ENCODE results near the gene TBX6.
A peak's percentile ranks its signal among the peaks of the same experiment; 100 is the strongest.

The TBX6 gene

DNA sequence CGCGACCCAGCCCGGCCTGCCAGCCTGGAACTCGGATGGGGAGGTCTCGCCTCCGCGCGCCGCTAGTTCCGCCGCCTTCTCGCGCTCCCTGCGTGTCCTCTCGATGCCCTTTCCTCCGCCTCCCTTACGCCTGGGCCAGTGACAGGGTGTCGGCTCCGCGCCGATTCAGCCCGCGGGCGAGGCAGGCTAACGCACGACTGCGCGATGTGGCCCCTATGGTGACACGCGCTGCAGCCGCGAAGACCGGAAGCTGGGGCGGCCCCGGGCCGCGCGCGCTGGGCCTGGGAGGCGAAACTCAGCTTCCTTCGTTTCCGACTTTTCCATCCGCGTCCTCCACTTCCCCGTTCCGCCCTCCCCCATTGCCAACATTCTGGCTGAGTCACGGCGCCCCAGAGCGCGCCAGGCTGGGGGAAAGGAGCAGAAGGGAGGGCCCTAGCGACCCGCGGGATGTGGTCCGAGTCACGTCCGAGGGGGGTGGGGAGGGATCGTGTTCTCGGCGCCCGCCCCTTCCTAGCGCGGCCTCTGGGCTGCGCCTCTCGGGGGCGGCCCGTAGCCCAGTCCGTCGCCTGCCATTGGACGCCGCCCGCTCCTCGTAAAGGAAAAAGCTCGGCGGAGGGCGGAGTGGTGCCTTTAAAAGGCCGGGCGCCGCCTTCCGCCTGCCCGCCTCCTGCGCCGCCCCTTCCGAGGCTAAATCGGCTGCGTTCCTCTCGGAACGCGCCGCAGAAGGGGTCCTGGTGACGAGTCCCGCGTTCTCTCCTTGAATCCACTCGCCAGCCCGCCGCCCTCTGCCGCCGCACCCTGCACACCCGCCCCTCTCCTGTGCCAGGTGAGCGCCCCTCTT lies 26.4 kb downstream of the TBX6 start, which contains the start of gene ALDOA:
Gene ALDOA (plus strand): TSS at position 659 of the 841 bp plus-strand sequence. CDS start 1,138 bp downstream, outside the sequence.
- Histone ChIP-seq H3K36me3 (ENCODE audit: insufficient read depth, low read length) (peaks cover 37% of the 10 kb centered on the region; the same call in 1 of the 2 replicates), H3K4me1 (ENCODE audit: control insufficient read depth, insufficient read depth, low read length, unreplicated experiment) (peaks cover 36% of the 10 kb centered on the region), H2AFZ (ENCODE audit: low read length, unreplicated experiment) (peak within 1 kb of the TSS; percentile 10), H3K4me3 (ENCODE audit: low read depth, low read length) (peak within 1 kb of the TSS; percentile 97), H3K79me2 (ENCODE audit: control insufficient read depth, insufficient read depth, low read length, unreplicated experiment) (peaks cover 52% of the 10 kb centered on the region), H3K27ac (ENCODE audit: low read depth, low read length) (peak within 1 kb of the TSS; percentile 93), H3K27me3 (ENCODE audit: insufficient read depth, low read length) (no peaks in the 10 kb centered on the region)

DNA sequence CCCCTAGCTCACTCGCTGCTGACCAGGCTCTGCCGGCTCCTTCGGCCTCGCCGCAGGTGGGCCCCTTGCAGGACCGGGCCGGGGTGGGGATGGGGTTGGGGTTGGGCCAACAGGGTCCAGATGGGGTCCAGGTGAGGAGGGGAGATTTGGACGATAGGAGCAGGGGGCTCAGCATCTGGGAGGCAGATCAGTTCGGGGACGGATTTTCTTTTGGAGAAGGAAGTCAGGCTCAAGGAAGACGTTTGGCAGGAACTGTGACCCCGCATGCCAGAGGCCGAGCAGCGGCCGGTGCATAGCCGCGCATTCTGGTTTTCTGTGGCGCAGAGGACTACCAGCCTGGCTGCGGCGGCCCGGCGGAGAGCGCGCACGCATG lies 27.0 kb downstream of the TBX6 start:
- Histone ChIP-seq H3K36me3 (ENCODE audit: insufficient read depth, low read length) (peaks cover 31% of the 10 kb centered on the region; the same call in 1 of the 2 replicates), H3K4me1 (ENCODE audit: control insufficient read depth, insufficient read depth, low read length, unreplicated experiment) (peaks cover 31% of the 10 kb centered on the region), H2AFZ (ENCODE audit: low read length, unreplicated experiment) (peak overlapping the region; percentile 10)

DNA sequence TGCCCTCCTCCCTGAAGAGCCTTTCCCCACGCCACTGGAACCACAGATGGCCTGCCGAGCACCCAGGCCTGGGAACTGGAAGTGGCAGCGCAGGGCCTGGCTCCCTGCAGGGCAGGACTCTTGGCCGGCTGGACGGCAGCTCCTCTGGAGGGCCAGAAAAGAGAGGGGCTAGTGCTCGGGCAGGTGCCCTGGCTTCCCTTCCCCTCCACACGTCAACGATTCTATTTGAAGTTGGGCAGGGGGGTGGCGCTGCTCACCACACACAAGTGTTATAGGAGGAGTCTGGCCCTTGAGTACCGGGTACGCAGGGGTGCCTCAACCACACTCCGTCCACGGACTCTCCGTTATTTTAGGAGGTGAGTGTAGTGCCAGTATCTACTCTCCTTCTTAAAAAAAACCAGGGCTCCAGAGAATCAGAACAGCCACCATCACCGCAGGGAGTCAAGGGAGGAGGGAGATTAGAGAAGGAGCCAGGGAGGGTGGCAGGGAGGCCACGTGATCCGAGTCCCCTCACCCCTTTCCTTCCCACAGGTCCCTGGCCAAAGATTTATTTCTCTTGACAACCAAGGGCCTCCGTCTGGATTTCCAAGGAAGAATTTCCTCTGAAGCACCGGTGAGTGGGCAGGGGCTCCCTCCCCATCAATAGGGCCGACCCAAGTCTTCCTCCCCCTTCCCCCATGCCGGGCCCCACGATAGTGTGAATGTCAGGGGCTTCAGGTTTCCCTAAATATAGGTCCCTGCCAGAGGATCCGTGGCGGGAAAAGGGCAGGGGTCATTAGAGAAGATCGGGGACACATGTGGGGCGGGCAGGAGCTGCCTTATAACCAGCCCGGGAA lies 27.6 kb downstream of the TBX6 start:
- H3K79me2 ChIP-seq (ENCODE audit: control insufficient read depth, insufficient read depth, low read length, unreplicated experiment): peaks cover 40% of the 10 kb centered on the region

More for the DNA sequence above, 27.0 kb downstream of the TBX6 start:
- Histone ChIP-seq H3K79me2 (ENCODE audit: control insufficient read depth, insufficient read depth, low read length, unreplicated experiment) (peaks cover 46% of the 10 kb centered on the region), H3K27me3 (ENCODE audit: insufficient read depth, low read length) (no peaks in the 10 kb centered on the region), H3K4me3 (ENCODE audit: low read depth, low read length) (peak overlapping the region; percentile 97), H3K27ac (ENCODE audit: low read depth, low read length) (peak overlapping the region; percentile 93)

DNA sequence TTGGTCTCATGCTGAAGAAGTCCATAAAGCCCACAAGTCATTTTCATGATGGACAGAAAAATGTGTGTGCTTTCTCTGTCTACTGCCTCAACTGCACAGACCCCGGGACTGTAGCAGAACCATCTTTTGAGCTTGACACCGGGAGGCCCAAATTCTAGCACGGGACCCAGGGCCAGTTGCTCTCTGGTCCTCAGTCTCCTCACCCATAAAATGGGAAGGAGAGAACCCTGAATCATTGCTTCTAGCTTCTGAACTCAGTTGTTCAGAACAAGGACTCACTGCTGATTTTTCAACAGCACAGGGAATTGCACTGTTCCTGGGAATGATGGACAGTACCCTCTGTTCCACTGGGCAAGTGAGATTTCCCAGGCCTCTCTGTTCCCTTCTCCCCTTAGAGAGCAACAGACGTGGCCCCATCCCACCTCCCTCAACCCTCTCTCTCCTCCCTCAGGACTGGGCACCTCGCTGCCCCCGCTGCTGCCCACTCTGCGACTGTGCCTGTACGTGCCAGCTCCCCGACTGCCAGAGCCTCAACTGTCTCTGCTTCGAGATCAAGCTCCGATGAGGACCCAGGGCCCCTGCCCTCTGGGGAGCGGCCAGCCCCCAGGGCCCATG lies 28.3 kb downstream of the TBX6 start:
- peaks cover 18% of the 10 kb centered on the region for H3K4me1 ChIP-seq (ENCODE audit: control insufficient read depth, insufficient read depth, low read length, unreplicated experiment)
- H3K4me3 ChIP-seq (ENCODE audit: low read depth, low read length): peak overlapping the region; percentile 97
- H3K27me3 ChIP-seq (ENCODE audit: insufficient read depth, low read length): no peaks in the 10 kb centered on the region
- peaks cover 19% of the 10 kb centered on the region; the same call in 1 of the 2 replicates for H3K36me3 ChIP-seq (ENCODE audit: insufficient read depth, low read length)
- peak overlapping the region; percentile 93 for H3K27ac ChIP-seq (ENCODE audit: low read depth, low read length)
- no peak overlapping the region for H2AFZ ChIP-seq (ENCODE audit: low read length, unreplicated experiment)
- peaks cover 33% of the 10 kb centered on the region for H3K79me2 ChIP-seq (ENCODE audit: control insufficient read depth, insufficient read depth, low read length, unreplicated experiment)

More for the DNA sequence above, 27.6 kb downstream of the TBX6 start:
- Histone ChIP-seq H2AFZ (ENCODE audit: low read length, unreplicated experiment) (peak overlapping the region; percentile 10), H3K4me1 (ENCODE audit: control insufficient read depth, insufficient read depth, low read length, unreplicated experiment) (peaks cover 25% of the 10 kb centered on the region), H3K27ac (ENCODE audit: low read depth, low read length) (peak overlapping the region; percentile 93), H3K36me3 (ENCODE audit: insufficient read depth, low read length) (peaks cover 25% of the 10 kb centered on the region; the same call in 1 of the 2 replicates), H3K27me3 (ENCODE audit: insufficient read depth, low read length) (no peaks in the 10 kb centered on the region), H3K4me3 (ENCODE audit: low read depth, low read length) (peak overlapping the region; percentile 97)

DNA sequence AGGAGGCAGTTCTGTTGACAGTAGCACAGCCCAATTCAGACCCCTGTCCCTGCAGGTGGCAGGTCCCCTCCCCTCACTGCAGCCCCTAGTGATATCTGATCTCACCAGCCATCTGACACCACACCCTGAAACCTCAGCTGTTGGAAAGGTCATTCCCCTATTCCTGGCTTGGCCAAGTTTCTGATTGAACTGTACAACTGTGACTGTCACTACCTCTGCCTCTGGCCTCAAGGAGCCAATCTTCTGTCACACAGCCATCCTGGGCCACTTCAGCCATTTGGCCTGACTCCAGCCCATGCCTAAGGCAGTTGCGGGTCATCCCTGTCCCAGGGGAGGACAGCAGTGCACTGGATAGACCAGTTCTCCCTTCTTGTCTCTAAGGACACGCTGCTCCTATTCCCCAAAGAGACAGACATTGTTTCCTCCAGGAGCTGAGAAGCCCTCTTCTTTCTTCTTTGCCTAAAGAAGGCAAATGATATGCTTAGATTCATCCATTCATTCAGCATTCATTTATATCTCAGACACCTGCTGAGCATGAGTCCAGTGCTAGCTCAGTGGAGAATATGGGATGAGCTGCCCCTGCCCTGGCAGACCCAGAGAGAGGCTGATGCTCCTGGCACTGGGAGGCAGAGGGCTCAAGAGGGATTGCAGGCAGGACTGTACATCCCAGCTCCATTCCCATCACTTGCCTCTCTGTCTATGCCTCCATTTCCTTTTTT lies 30.7 kb downstream of the TBX6 start:
- peaks cover under 1% of the 10 kb centered on the region; the same call in 1 of the 2 replicates for H3K36me3 ChIP-seq (ENCODE audit: insufficient read depth, low read length)
- H3K4me3 ChIP-seq (ENCODE audit: low read depth, low read length): no peak overlapping the region
- no peak overlapping the region for H3K27ac ChIP-seq (ENCODE audit: low read depth, low read length)
- H3K79me2 ChIP-seq (ENCODE audit: control insufficient read depth, insufficient read depth, low read length, unreplicated experiment): peaks cover 11% of the 10 kb centered on the region
- H3K27me3 ChIP-seq (ENCODE audit: insufficient read depth, low read length): no peaks in the 10 kb centered on the region
- peaks cover 11% of the 10 kb centered on the region for H3K4me1 ChIP-seq (ENCODE audit: control insufficient read depth, insufficient read depth, low read length, unreplicated experiment)
- no peak overlapping the region for H2AFZ ChIP-seq (ENCODE audit: low read length, unreplicated experiment)

DNA sequence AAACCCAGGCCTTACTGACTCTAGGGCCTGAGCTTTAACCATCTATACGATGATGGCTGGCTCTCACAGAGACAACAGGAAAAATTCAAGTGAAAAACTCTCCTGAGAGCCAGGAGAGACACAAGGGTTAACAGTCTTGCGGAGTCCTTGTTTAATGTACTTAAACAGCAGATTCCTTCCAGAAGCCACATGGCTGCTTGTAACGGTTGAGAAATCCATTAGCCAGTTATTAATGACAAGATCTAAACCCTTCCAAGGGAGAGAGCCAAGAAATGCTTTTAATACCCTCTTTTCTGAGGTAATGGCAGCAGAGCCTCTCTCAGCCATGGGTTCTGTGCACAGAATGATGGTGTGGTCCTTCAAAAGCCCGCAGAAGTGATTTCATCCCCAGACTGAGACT lies 31.4 kb downstream of the TBX6 start:
- H3K27ac ChIP-seq (ENCODE audit: low read depth, low read length): no peak overlapping the region
- H3K79me2 ChIP-seq (ENCODE audit: control insufficient read depth, insufficient read depth, low read length, unreplicated experiment): peaks cover 7% of the 10 kb centered on the region
- H3K36me3 ChIP-seq (ENCODE audit: insufficient read depth, low read length): no peaks in the 10 kb centered on the region
- H3K4me1 ChIP-seq (ENCODE audit: control insufficient read depth, insufficient read depth, low read length, unreplicated experiment): peaks cover 11% of the 10 kb centered on the region
- no peak overlapping the region for H3K4me3 ChIP-seq (ENCODE audit: low read depth, low read length)
- no peaks in the 10 kb centered on the region for H3K27me3 ChIP-seq (ENCODE audit: insufficient read depth, low read length)
- no peak overlapping the region for H2AFZ ChIP-seq (ENCODE audit: low read length, unreplicated experiment)

DNA sequence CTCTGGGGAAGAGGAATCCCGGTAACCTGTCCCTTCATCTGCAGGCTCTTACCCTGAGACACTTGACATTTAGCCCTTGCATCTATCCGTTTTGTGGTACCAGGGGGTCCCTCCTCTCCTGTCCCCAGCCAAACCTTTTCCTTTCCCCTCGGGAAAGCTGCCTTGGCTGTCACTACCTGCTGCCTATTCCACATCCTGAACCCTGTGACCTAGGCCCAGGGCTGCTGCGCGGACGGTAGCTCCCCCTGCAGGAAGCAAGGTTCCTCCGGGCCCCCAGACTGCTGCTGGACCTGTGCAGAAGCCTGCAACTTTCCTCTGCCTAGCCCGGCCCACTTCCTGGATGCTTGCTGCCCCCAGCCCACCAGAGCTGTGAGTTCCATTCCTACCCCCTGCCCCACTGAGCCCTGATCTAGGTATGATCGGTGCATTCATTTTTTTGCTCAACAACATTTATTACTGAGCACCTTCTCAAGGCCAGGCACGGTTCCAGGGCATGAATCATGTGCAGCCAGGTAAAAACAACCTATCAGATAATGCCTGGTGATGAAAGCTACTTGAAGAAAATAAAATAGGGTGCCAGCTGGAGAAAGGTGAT lies 36.7 kb downstream of the TBX6 start:
- Histone ChIP-seq H3K36me3 (ENCODE audit: insufficient read depth, low read length) (no peaks in the 10 kb centered on the region), H3K4me3 (ENCODE audit: low read depth, low read length) (peak overlapping the region; percentile 53; the same call in 1 of the 2 replicates), H3K27ac (ENCODE audit: low read depth, low read length) (no peak overlapping the region), H3K27me3 (ENCODE audit: insufficient read depth, low read length) (no peaks in the 10 kb centered on the region), H3K4me1 (ENCODE audit: control insufficient read depth, insufficient read depth, low read length, unreplicated experiment) (peaks cover 16% of the 10 kb centered on the region), H3K79me2 (ENCODE audit: control insufficient read depth, insufficient read depth, low read length, unreplicated experiment) (peaks cover 21% of the 10 kb centered on the region), H2AFZ (ENCODE audit: low read length, unreplicated experiment) (no peak overlapping the region)

DNA sequence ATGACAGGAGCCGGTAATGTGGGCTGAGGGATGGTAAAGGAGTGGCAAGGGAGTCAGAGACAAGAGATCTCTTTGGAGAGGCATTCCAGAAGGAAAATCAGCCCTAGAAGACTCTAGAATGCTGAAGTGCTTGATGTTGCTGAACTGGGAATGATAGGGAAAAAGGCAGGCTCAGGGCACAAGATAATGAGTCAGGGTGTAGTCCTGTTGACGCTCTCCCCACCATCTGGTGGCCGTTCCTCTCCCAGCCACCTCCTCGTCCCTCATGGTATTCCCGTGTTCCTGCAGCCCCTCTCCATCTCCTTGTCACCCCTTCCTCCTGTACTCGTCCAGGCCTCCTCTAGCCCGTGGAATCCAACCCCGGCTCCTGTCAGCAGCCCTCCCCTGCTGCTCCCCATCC lies 37.3 kb downstream of the TBX6 start:
- peaks cover 16% of the 10 kb centered on the region for H3K4me1 ChIP-seq (ENCODE audit: control insufficient read depth, insufficient read depth, low read length, unreplicated experiment)
- no peak overlapping the region for H3K27ac ChIP-seq (ENCODE audit: low read depth, low read length)
- H3K36me3 ChIP-seq (ENCODE audit: insufficient read depth, low read length): no peaks in the 10 kb centered on the region
- H2AFZ ChIP-seq (ENCODE audit: low read length, unreplicated experiment): no peak overlapping the region
- peak overlapping the region; percentile 53 for H3K4me3 ChIP-seq (ENCODE audit: low read depth, low read length)
- H3K27me3 ChIP-seq (ENCODE audit: insufficient read depth, low read length): no peaks in the 10 kb centered on the region
- peaks cover 21% of the 10 kb centered on the region for H3K79me2 ChIP-seq (ENCODE audit: control insufficient read depth, insufficient read depth, low read length, unreplicated experiment)

DNA sequence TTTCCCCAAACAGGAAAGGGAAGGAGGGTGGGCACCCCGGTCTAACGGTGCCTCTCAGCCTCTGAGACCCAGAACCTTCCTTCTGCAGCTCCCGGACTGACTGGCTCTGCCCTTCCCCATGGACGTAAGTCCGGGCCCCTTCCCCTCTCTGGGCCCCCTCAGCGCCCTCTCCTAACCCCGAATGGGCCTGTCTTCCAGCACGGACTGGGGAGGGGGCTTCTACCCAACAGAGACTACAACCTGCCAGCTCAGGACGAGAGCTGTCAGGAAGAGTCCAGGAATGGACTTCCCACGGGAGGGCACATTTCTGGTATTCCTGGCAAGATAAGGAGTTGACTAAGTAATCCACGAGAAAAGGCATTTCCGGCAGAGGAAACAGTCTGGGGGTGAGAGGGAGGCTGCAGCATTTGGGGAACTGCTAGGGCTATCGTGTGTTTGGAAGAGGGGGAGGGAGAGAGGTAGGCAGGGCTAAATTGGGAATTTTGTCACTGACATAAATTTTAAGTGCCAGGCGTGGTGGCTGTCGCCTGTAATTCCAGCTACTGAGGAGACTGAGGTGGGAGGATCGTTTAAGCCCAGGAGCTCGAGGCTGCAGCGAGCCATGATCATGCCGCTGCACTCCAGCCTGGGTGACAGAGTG lies 38.2 kb downstream of the TBX6 start:
- peaks cover 21% of the 10 kb centered on the region for H3K79me2 ChIP-seq (ENCODE audit: control insufficient read depth, insufficient read depth, low read length, unreplicated experiment)
- H3K27ac ChIP-seq (ENCODE audit: low read depth, low read length): peak overlapping the region; percentile 65
- H3K36me3 ChIP-seq (ENCODE audit: insufficient read depth, low read length): no peaks in the 10 kb centered on the region
- H3K4me1 ChIP-seq (ENCODE audit: control insufficient read depth, insufficient read depth, low read length, unreplicated experiment): peaks cover 16% of the 10 kb centered on the region
- H3K27me3 ChIP-seq (ENCODE audit: insufficient read depth, low read length): no peaks in the 10 kb centered on the region
- peak overlapping the region; percentile 89 for H3K4me3 ChIP-seq (ENCODE audit: low read depth, low read length)
- H2AFZ ChIP-seq (ENCODE audit: low read length, unreplicated experiment): peak overlapping the region; percentile 44

Measured in ACC112 (cell line).